Skeletal muscle tissue (tissue), 5 donors: Measurements from ENCODE around the gene SPDYE8. TPM values are rescaled to one million over a fixed set of nuclear protein-coding genes. Genes with fewer than 3 reads are reported as not detected.
"Not testable (repeated sequence)": the region's sequence is repeated elsewhere in the genome, so short reads cannot be mapped to it uniquely, and the experiment has no call there.

ENCODE experiments used
- H3K27ac ChIP-seq: one replicate; pipeline ENCODE4 v1.7.0; 2013; ENCODE audit warnings: mild to moderate bottlenecking, low read depth, low read length, inconsistent platforms
- H3K27me3 ChIP-seq, 3 donors: one replicate each; pipeline ENCODE4 v1.7.0; 2013; ENCODE audit warnings: low read length in 3 of 3; ENCODE audit not compliant: control insufficient read depth in 3 of 3, insufficient read depth in 3 of 3
- H3K36me3 ChIP-seq, 3 donors: one replicate each; pipeline ENCODE4 v1.7.0; 2013; ENCODE audit warnings: low read length in 3 of 3; ENCODE audit not compliant: control insufficient read depth in 3 of 3, insufficient read depth in 3 of 3
- H3K4me1 ChIP-seq, 3 donors: one replicate each; pipeline ENCODE4 v1.7.0; 2013; ENCODE audit warnings: low read length in 3 of 3, mild to moderate bottlenecking in 3 of 3; ENCODE audit not compliant: control insufficient read depth in 3 of 3, insufficient read depth in 3 of 3
- H3K4me3 ChIP-seq, 3 donors: one replicate each; pipeline ENCODE4 v1.7.0; 2013; ENCODE audit warnings: low read length in 3 of 3
- H3K9ac ChIP-seq, 3 donors: one replicate each; pipeline ENCODE4 v1.7.0; 2013; ENCODE audit warnings: low read length in 3 of 3, mild to moderate bottlenecking in 3 of 3, moderate library complexity in 2 of 3, low read depth in 1 of 3
- H3K9me3 ChIP-seq, 3 donors: one replicate each; pipeline ENCODE4 v1.7.0; 2013; ENCODE audit warnings: low read length in 3 of 3; ENCODE audit not compliant: control insufficient read depth in 3 of 3
- small RNA-seq: library from RNA; depleted of rRNA; stranded (forward); fragments of <200 nt; gene quantifications from one replicate; pipeline ENCODE3, GENCODE V24; 2014
- total RNA-seq: library from RNA; depleted of rRNA; stranded (reverse); fragments of >200 nt; gene quantifications from one replicate; pipeline ENCODE4 v1.2.3, GENCODE V29; 2014
- donor health status: Osteomylitis.

SPDYE8 gene
- total RNA-seq, 1 donor from 2014 or later = not detected

- not testable (repeated sequence) for H3K36me3 ChIP-seq, H3K4me1 ChIP-seq, H3K4me3 ChIP-seq, H3K27me3 ChIP-seq, H3K27ac ChIP-seq, H3K9me3 ChIP-seq, H3K9ac ChIP-seq
Observed at GRCh38 chr7:72980382-72980781, 49.2 kb downstream of the SPDYE8 start.

GRCh38 chr7:72976434-72976833, 53.1 kb downstream of the SPDYE8 start:
- H3K9me3 ChIP-seq, H3K4me1 ChIP-seq, H3K27me3 ChIP-seq, H3K27ac ChIP-seq, H3K4me3 ChIP-seq, H3K36me3 ChIP-seq, H3K9ac ChIP-seq: not testable (repeated sequence)

GRCh38 chr7:72975656-72976286, 53.8 kb downstream of the SPDYE8 start:
- H3K4me3 ChIP-seq, H3K9me3 ChIP-seq, H3K36me3 ChIP-seq, H3K27me3 ChIP-seq, H3K4me1 ChIP-seq, H3K9ac ChIP-seq, H3K27ac ChIP-seq: not testable (repeated sequence)

GRCh38 chr7:72974781-72975180, 54.8 kb downstream of the SPDYE8 start:
- H3K36me3 ChIP-seq, H3K4me1 ChIP-seq, H3K27ac ChIP-seq, H3K9ac ChIP-seq, H3K9me3 ChIP-seq, H3K4me3 ChIP-seq, H3K27me3 ChIP-seq: not testable (repeated sequence)

GRCh38 chr7:72971505-72971904, 58.1 kb downstream of the SPDYE8 start:
- H3K27me3 ChIP-seq, H3K4me1 ChIP-seq, H3K36me3 ChIP-seq: not testable (repeated sequence)

More at GRCh38 chr7:72971505-72971904, 58.1 kb downstream of the SPDYE8 start:
- not testable (repeated sequence) for H3K4me3 ChIP-seq, H3K9ac ChIP-seq, H3K27ac ChIP-seq, H3K9me3 ChIP-seq

Small RNAs within 50 kb of the gene (small RNA-seq; reads per million reads assigned to genes)
- gene RF00019 = not detected

Other genes with a start within 250 kb of the SPDYE8 start
- gene TYW1B, start 201.6 kb downstream of the SPDYE8 start, total RNA-seq = 6.8 TPM
- 6.3 TPM for gene POM121, start 104.7 kb downstream of the SPDYE8 start, total RNA-seq
- not detected for gene TRIM74, start 60.3 kb downstream of the SPDYE8 start, total RNA-seq
- not detected for gene SPDYE11, start 28.1 kb upstream of the SPDYE8 start, total RNA-seq
- not detected for gene SPDYE9, start 56.3 kb upstream of the SPDYE8 start, total RNA-seq